Lower leg skin (tissue), 4 donors: ENCODE results near the gene SEMA6B. TPM values are rescaled to one million over a fixed set of nuclear protein-coding genes. Genes with fewer than 3 reads are reported as not detected.
A peak's percentile ranks its signal among the peaks of the same experiment; 100 is the strongest.
"Not testable (repeated sequence)": the region's sequence is repeated elsewhere in the genome, so short reads cannot be mapped to it uniquely, and the experiment has no call there.

ENCODE experiments used
- DNase-seq, 2 donors: peaks; one replicate each; pipeline ENCODE4 v3.0.0-alpha.2; 2019; ENCODE audit warnings: low spot score in 2 of 2
- H3K4me3 ChIP-seq: fragments of 200-600 bp; sonication (generic); 2 replicates; pipeline ENCODE4 v1.5.1; 2017; ENCODE audit warnings: mild to moderate bottlenecking, low read depth; ENCODE audit not compliant: poor library complexity, severe bottlenecking
- POLR2A ChIP-seq, 2 donors: fragments of 450-650 bp; IDR thresholded peaks; one replicate each; pipeline ENCODE4 v1.6.1; 2016 to 2017; ENCODE audit warnings: antibody characterized with exemption in 2 of 2, mild to moderate bottlenecking in 1 of 2, moderate library complexity in 1 of 2
- WGBS, 2 donors: methylation state at CpG; one replicate each; pipeline ENCODE4 v1.1.5; 2018; 5-methylcytosine and 5-hydroxymethylcytosine counted together
- intact Hi-C: fragments of 100-400 bp; cut with DNase I; formaldehyde crosslinking; loops from one replicate; pipeline ENCODE4 v1.15.0; 2023; ENCODE audit warnings: low total_unique reads
- total RNA-seq, 4 donors: library from RNA; depleted of rRNA; stranded (reverse); fragments of >200 nt; gene quantifications; one replicate each; pipeline ENCODE4 v1.1.0, GENCODE V29; 2016
- TF ChIP-seq, protein P1 (sequence below), 3 donors: fragments of 450-650 bp; IDR thresholded peaks; one replicate each; pipeline ENCODE4 v1.5.1; 2016; ENCODE audit warnings: antibody characterized with exemption in 3 of 3, mild to moderate bottlenecking in 3 of 3, moderate library complexity in 2 of 3

The SEMA6B gene
- total RNA-seq, 4 donors from 2014 or later = 3.3 to 6.0 (median 3.6) TPM

DNA sequence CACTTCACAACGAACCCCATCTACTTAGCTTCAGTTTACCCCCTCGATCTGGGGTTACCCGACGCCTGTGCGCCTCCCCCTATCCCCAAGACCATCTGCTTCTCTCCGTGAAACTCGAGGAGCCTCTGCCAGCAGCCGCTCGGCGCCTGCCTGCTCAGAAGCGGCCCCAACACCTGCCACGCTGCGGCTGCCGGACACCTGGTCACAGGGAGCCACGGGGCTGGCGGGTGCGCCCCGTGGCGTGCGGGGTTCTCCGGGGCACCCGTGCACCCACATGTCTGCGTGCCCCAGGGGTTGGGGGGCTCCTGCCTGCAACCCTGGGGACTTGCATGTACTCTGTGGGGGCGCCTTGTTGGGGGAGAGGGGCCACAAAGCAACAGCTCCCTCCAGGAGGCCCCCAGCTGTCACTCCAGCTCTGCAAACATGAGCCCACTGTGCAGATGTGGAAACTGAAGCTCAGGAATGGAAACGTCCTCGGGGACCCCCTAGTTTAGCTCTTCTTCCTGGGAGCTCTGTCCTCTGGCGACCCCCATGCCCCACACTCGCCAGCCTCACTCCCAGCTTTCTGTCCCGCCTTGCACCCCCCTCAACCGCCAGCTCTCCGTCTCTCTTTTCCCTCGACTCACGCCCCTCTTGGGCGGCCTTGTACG lies 7.0 kb upstream of the SEMA6B start:
- no peak for TF ChIP-seq POLR2A (IDR thresholded peaks at IDR 0.05)
- TF ChIP-seq, protein P1, sequence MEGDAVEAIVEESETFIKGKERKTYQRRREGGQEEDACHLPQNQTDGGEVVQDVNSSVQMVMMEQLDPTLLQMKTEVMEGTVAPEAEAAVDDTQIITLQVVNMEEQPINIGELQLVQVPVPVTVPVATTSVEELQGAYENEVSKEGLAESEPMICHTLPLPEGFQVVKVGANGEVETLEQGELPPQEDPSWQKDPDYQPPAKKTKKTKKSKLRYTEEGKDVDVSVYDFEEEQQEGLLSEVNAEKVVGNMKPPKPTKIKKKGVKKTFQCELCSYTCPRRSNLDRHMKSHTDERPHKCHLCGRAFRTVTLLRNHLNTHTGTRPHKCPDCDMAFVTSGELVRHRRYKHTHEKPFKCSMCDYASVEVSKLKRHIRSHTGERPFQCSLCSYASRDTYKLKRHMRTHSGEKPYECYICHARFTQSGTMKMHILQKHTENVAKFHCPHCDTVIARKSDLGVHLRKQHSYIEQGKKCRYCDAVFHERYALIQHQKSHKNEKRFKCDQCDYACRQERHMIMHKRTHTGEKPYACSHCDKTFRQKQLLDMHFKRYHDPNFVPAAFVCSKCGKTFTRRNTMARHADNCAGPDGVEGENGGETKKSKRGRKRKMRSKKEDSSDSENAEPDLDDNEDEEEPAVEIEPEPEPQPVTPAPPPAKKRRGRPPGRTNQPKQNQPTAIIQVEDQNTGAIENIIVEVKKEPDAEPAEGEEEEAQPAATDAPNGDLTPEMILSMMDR (IDR thresholded peaks at IDR 0.05) = no peak
- intact Hi-C loops = no loop called here
- no peak for DNase-seq
- WGBS, 2 donors = 83 to 87% methylated on average over 24 to 28 of the region's 35 CpGs
- no peak overlapping the region for H3K4me3 ChIP-seq

GRCh38 chr19:4563562-4563961 lies 4.1 kb upstream of the SEMA6B start:
- DNase-seq, intact Hi-C loops, H3K4me3 ChIP-seq: not testable (repeated sequence)
- WGBS, 2 donors = 77 to 87% methylated on average over 5 of the region's 5 CpGs

DNA sequence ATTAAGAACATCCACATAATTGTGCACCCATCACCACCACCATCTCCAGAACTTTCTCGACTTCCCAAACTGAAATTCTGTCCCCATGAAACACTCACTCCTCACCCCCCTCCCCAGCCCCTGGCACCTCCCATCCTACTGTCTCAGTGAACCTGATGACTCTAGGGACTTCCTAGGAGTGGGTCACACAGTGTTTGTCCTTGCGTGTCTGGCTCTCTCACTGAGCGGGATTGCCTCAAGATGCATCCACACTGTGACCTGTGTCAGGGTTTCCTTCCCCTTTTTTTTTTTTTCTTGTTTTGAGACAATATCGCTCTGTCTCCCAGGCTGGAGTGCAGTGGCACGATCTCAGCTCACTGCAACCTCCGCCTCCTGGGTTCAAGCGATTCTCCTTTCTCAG lies 2.6 kb upstream of the SEMA6B start:
- not testable (repeated sequence) for DNase-seq

DNA sequence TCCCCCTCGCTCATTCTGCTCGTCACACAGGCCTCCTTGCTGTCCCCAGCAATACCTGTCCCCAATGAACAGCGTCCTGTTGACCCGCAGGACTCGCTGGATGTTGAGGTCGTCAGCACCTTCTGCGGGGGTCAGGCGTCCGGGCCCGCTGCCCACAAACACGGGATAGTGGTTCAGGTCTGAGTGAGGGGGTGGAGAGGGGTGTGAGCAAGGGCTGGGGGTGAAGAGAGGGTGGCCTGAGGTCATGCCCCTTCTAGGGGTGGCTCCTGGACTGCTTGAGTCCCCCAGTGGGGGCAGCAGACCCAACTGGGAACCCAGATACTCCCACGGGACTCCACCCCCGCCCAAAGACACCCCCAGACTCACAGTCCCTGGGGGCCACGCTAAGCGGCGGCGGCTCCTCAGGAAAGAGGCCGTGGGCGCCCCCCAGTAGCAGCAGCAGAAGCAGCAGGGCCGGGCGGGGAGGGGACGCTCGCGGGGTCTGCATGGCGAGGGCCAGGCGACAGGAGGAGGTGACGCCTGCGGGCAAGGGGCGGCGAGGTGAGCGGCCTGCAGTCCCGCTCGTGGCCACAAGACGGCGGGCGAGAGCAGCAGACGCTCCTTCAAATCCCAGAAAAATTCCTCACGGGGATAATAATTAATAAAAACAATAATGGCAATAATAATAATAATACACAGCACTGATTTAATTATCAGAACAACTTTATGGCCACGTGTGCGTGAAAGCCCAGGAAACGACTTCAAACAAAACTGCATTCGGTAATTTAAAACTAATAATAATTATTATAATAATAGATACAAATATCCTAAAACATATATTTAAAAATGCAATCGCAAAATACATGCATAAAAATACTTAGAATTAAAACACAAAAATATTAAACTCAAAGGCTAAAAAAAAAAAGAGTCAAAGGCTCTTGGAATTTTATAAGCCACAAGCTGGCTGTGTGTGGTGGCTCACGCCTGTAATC lies 1.2 kb downstream of the SEMA6B start:
- WGBS, 2 donors = 20 to 26% methylated on average over 41 to 44 of the region's 44 CpGs
- no peak for TF ChIP-seq POLR2A (IDR thresholded peaks at IDR 0.05)
- TF ChIP-seq, protein P1 (IDR thresholded peaks at IDR 0.05) = peak in 1 of 3 donors; percentile 50
- intact Hi-C loops = loop anchor here (5.0 kb wide), 1 partner anchor 79 kb away; the partner anchor contains the start of gene TNFAIP8L1
- no peak for DNase-seq
- H3K4me3 ChIP-seq = no peak overlapping the region

More for the DNA sequence above, 2.6 kb upstream of the SEMA6B start:
- intact Hi-C loops, H3K4me3 ChIP-seq: not testable (repeated sequence)
- 79 to 80% methylated on average over 7 of the region's 7 CpGs for WGBS, 2 donors

DNA sequence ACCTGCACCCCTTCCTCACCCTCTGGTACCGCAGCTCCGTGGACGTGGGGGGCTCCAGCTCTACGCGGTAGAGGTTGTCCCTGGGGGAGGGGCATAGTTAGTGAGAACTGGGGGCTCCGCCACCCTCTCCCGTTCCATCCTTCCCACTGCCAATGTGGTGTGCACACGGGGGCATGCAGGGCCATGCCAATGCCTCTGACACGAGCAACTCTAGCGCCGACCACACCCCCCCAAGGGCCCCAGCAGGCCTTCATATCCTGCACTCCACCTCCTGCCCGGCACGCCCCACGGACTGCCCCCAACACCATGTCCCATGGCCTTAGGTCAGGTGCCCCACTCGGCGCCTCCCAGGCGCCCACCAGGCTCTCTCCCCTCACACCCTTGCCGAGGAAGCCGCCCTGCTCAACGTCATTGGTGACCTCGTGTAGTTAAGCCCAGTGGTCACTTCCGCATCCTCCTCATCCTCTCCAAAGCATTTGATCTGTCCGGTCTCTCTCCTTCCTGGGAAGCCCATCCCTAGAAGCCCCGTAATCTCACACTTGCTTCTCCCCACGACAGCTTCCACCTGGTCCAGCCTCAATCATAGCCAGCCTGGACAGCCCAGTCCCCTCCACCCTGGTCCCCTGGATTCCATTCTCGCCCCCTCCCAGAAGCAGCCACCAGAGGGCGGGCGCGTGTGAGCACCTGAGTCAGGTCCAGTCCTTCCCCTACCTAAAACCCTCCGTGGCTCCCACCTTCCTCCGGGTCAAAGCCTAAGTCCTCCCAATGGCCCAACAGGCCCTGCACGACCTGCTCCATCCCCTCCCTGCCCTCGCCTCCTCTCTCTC lies 2.1 kb downstream of the SEMA6B start:
- TF ChIP-seq POLR2A (IDR thresholded peaks at IDR 0.05) = no peak
- TF ChIP-seq, protein P1 (IDR thresholded peaks at IDR 0.05) = no peak
- no peak for DNase-seq
- 75 to 80% methylated on average over 30 to 33 of the region's 33 CpGs for WGBS, 2 donors
- no peak overlapping the region for H3K4me3 ChIP-seq
- intact Hi-C loops = loop anchor here (5.0 kb wide), 1 partner anchor 80 kb away; the partner anchor contains the start of gene TNFAIP8L1

- DNase-seq = no peak
- intact Hi-C loops = loop anchor here (5.0 kb wide), 1 partner anchor 81 kb away; the partner anchor contains the start of gene TNFAIP8L1
- no peak overlapping the region for H3K4me3 ChIP-seq
- TF ChIP-seq, protein P1 (IDR thresholded peaks at IDR 0.05) = no peak
- no peak for TF ChIP-seq POLR2A (IDR thresholded peaks at IDR 0.05)
- WGBS, 2 donors = 65 to 79% methylated on average over 25 of the region's 25 CpGs
Observed at GRCh38 chr19:4556597-4557127, 2.8 kb downstream of the SEMA6B start.
